Left ventricle myocardium inferior (tissue), 1 donor: Measurements from ENCODE around the gene MRPS23. TPM values are rescaled to one million over a fixed set of nuclear protein-coding genes. Genes with fewer than 3 reads are reported as not detected.

Experiments
- DNase-seq: peaks from one replicate; pipeline ENCODE4 v3.0.0-alpha.2; 2020
- H3K27ac ChIP-seq: fragments of 200-600 bp; replicated peaks from 2 replicates; pipeline ENCODE4 v1.8.0; 2021
- H3K27me3 ChIP-seq: fragments of 200-600 bp; 2 replicates; pipeline ENCODE4 v1.8.0; 2021; ENCODE audit warnings: low read depth
- H3K36me3 ChIP-seq: fragments of 200-600 bp; 2 replicates; pipeline ENCODE4 v1.8.0; 2021
- H3K4me1 ChIP-seq: fragments of 200-600 bp; 2 replicates; pipeline ENCODE4 v1.8.0; 2021
- H3K4me3 ChIP-seq: fragments of 200-600 bp; 2 replicates; pipeline ENCODE4 v1.8.0; 2021; ENCODE audit warnings: mild to moderate bottlenecking, moderate library complexity
- H3K9me3 ChIP-seq: fragments of 200-600 bp; replicated peaks from 2 replicates; pipeline ENCODE4 v1.8.0; 2021
- CTCF ChIP-seq: fragments of 200-600 bp; IDR thresholded peaks from 2 replicates; pipeline ENCODE4 v1.8.0; 2021; ENCODE audit warnings: antibody characterized with exemption, mild to moderate bottlenecking, borderline replicate concordance
- intact Hi-C: fragments of 100-400 bp; cut with micrococcal nuclease; formaldehyde crosslinking; loops from one replicate; pipeline ENCODE4 v1.11.0; 2022
- total RNA-seq: library from RNA; stranded (reverse); fragmentation: NEBNext Ultra II Directional; extraction: Animal tissue kit (Norgen Biotek cat#: 25700); gene quantifications from one replicate; pipeline ENCODE4 v1.2.1, GENCODE V29; 2021
- donor health status: DM: no; HTN: yes; CAD: no; lungs with severe emphysema.

Gene MRPS23
- total RNA-seq, 1 donor from 2014 or later, result 89.4 TPM

DNA sequence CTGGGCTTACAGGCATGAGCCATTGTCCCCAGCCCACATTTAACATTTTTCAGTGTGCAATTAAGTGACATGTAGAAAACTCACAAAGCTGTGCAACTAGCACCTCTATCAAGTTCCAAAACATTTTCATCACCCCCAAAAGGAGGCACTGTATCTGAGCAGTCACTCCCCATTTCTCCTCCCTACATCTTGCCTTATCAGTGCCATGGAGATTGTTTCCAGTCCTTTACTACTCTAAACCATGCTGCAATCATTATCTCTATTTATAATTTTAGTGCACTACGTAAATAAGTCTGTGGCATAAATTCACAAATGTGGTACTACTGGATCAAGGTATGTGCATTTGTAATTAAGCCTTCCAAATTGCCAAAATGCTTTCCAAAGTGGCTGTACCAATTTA is 7.6 kb downstream of the MRPS23 start:
- Histone ChIP-seq H3K27me3 (no peaks in the 10 kb centered on the region), H3K36me3 (peaks cover 42% of the 10 kb centered on the region), H3K27ac (peak overlapping the region; percentile 89), H3K4me3 (no peak overlapping the region), H3K9me3 (no peaks in the 10 kb centered on the region), H3K4me1 (peaks cover 82% of the 10 kb centered on the region)
- TF ChIP-seq CTCF, result no peak
- intact Hi-C loops, result no loop called here
- DNase-seq, result no peak

DNA sequence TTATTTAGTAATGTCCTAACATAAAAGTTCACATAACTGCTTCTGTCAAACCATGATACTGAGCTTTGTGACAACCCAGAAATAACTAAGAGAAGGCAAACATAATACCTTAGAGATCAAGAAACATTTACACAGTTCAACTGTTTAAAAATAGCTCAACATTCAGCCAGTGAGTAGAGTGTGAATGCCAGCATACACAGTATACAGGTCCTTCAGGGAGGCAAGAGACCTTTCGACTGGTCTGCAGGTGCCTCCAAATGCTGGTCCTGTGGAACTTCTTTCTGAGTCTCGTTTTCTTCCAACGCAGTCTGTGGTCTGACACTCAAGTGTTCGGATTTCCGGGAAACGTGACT is 10.3 kb downstream of the MRPS23 start:
- no peak for DNase-seq
- Histone ChIP-seq H3K4me3 (peak overlapping the region; percentile 7), H3K27me3 (no peaks in the 10 kb centered on the region), H3K4me1 (peaks cover 75% of the 10 kb centered on the region), H3K9me3 (no peaks in the 10 kb centered on the region), H3K27ac (peak overlapping the region; percentile 89), H3K36me3 (peaks cover 28% of the 10 kb centered on the region)
- TF ChIP-seq CTCF, result no peak
- intact Hi-C loops, result no loop called here

- Histone ChIP-seq H3K4me3 (no peak overlapping the region), H3K27me3 (no peaks in the 10 kb centered on the region), H3K27ac (peak overlapping the region; percentile 89), H3K9me3 (no peaks in the 10 kb centered on the region), H3K36me3 (peaks cover 28% of the 10 kb centered on the region), H3K4me1 (peaks cover 76% of the 10 kb centered on the region)
- no peak for DNase-seq
- TF ChIP-seq CTCF, result no peak
- intact Hi-C loops, result no loop called here
These were observed 10.8 kb downstream of the MRPS23 start for GRCh38 chr17:57838857-57839570.

DNA sequence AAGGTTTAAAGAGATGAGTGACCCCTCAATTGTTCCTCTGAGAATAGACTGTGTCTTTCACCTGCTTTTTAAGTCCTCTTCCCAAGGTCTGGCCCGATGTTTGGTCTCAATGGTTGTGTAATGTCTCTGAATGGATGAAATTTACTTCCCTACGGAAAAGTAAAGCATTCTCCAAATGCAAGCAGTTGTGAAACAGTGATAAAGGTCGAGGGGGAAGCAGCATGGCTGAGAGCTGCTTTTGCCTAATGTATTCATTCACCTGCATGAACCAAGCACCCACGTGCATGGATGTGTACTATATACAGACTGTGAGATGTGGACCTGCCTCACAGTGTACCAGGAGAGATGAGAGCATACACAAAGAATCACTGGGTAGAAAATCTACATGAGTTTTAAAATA is 11.4 kb downstream of the MRPS23 start:
- Histone ChIP-seq H3K4me1 (peaks cover 78% of the 10 kb centered on the region), H3K4me3 (no peak overlapping the region), H3K27me3 (no peaks in the 10 kb centered on the region), H3K9me3 (no peaks in the 10 kb centered on the region), H3K27ac (peak overlapping the region; percentile 89), H3K36me3 (peaks cover 28% of the 10 kb centered on the region)
- no peak for TF ChIP-seq CTCF
- intact Hi-C loops, result no loop called here
- DNase-seq, result no peak

GRCh38 chr17:57835333-57835900 is 14.4 kb downstream of the MRPS23 start:
- H3K4me1 ChIP-seq, result peaks cover 68% of the 10 kb centered on the region
- no peak for TF ChIP-seq CTCF
- intact Hi-C loops, result no loop called here
- H3K27me3 ChIP-seq, result no peaks in the 10 kb centered on the region
- H3K36me3 ChIP-seq, result peaks cover 21% of the 10 kb centered on the region
- H3K9me3 ChIP-seq, result no peaks in the 10 kb centered on the region
- peak overlapping the region; percentile 89 for H3K27ac ChIP-seq
- no peak overlapping the region for H3K4me3 ChIP-seq
- DNase-seq, result no peak
